Calu3 (cell line): ENCODE data around the gene PRKRA. TPM values are rescaled to one million over a fixed set of nuclear protein-coding genes. Genes with fewer than 3 reads are reported as not detected.

Experiments
- Bru-seq: library from RNA; stranded (reverse); fragments of 400-500 nt; gene quantifications from one replicate; lab custom pipeline; 2021; lab: Mats Ljungman, UMichigan
- BruChase-seq, 2 experiments: library from RNA; stranded (reverse); fragments of 400-500 nt; gene quantifications; one replicate each; lab custom pipeline; 2021; lab: Mats Ljungman, UMichigan
- BruUV-seq: library from RNA; stranded (reverse); fragments of 400-500 nt; replicated peaks from 2 replicates; lab custom pipeline; 2021; lab: Mats Ljungman, UMichigan
- CTCF ChIA-PET: fragments of 300-600 bp; sonication (Branson Sonifier 250); formaldehyde crosslinking; loops from one replicate; lab custom pipeline; 2022; ENCODE audit warnings: antibody characterized with exemption; lab: Charles Lee
- DNase-seq: peaks from one replicate; pipeline ENCODE4 v3.0.0; 2022
- H3K27ac Mint-ChIP-seq: one replicate; pipeline ENCODE4 v1.8.0; 2022; ENCODE audit warnings: mixed read lengths; ENCODE audit not compliant: unreplicated experiment
- H3K27me3 Mint-ChIP-seq: one replicate; pipeline ENCODE4 v1.8.0; 2022; ENCODE audit warnings: mixed read lengths; ENCODE audit not compliant: unreplicated experiment
- H3K36me3 Mint-ChIP-seq: one replicate; pipeline ENCODE4 v1.8.0; 2022; ENCODE audit warnings: mild to moderate bottlenecking, moderate library complexity, mixed read lengths; ENCODE audit not compliant: insufficient read depth, unreplicated experiment
- H3K4me1 Mint-ChIP-seq: one replicate; pipeline ENCODE4 v1.8.0; 2022; ENCODE audit warnings: mild to moderate bottlenecking, low read depth, mixed read lengths; ENCODE audit not compliant: unreplicated experiment
- H3K4me3 Mint-ChIP-seq: one replicate; pipeline ENCODE4 v1.8.0; 2022; ENCODE audit warnings: mild to moderate bottlenecking, low read depth, moderate library complexity, mixed read lengths; ENCODE audit not compliant: unreplicated experiment
- H3K9me3 Mint-ChIP-seq: one replicate; pipeline ENCODE4 v1.8.0; 2022; ENCODE audit warnings: low read depth, mixed read lengths; ENCODE audit not compliant: unreplicated experiment
- CTCF ChIP-seq: fragments of 200-600 bp; IDR thresholded peaks from one replicate; pipeline ENCODE4 v1.8.0; 2022; ENCODE audit warnings: antibody characterized with exemption; ENCODE audit not compliant: unreplicated experiment
- intact Hi-C: fragments of 100-400 bp; cut with micrococcal nuclease; formaldehyde crosslinking; loops from one replicate; pipeline ENCODE4 v1.10.0; 2022; ENCODE audit not compliant: unreplicated experiment
- long read RNA-seq: library from polyadenylated mRNA; stranded (forward); transcript quantifications from one replicate; pipeline ENCODE4 v2.0.0, GENCODE V29; 2022
- total RNA-seq: library from RNA; stranded (reverse); gene quantifications from 2 replicates; pipeline ENCODE4 v1.2.3, GENCODE V29; 2022

The PRKRA gene
- total RNA-seq (50.0 and 53.2 TPM in 2 replicates), Bru-seq, nascent RNA (percentile 88 among the genes with signal in this experiment), BruChase-seq, experiment 1, labeled RNA remaining after a 6-hour chase (percentile 86 among the genes with signal in this experiment), BruChase-seq, experiment 2, labeled RNA remaining after a 2-hour chase (percentile 85 among the genes with signal in this experiment)
- long read RNA-seq, transcript PRKRA-203 (7 exons, 1,344 nt), result minor isoform, 6 of 103 reads
- long read RNA-seq, transcript PRKRA-201 (8 exons, 1,826 nt), result major isoform, 77 of 103 reads
- long read RNA-seq, partial matches to known transcripts, result 6 of 103 reads
- long read RNA-seq, other reads (novel, unspliced or antisense), result 14 of 103 reads

- intact Hi-C loops, result loop anchor here (2.0 kb wide), 1 partner anchor 72 kb away; no protein-coding TSS in a partner anchor
- Mint-ChIP-seq H3K4me1 (peaks cover 21% of the 10 kb centered on the region), H3K36me3 (peaks cover 44% of the 10 kb centered on the region), H3K27ac (peak within 1 kb of the TSS; percentile 99), H3K9me3 (no peaks in the 10 kb centered on the region), H3K27me3 (no peaks in the 10 kb centered on the region), H3K4me3 (peak within 1 kb of the TSS; percentile 90)
- BruUV-seq, result no TSS peak
- TF ChIP-seq CTCF, result no peak
- DNase-seq, result peak; percentile 99
- CTCF ChIA-PET, result interaction anchor here (0.6 to 2.3 kb wide), 5 partner anchors 17 to 289 kb away, joined by 3 to 10 read pairs (median 4); partner anchors contain the start of gene FKBP7
Observed at GRCh38 chr2:178450774-178451525, at the start of gene PRKRA, which contains the start of gene PJVK. Gene PRKRA, minus strand, starts transcription at chr2:178451175. Its CDS starts 145 bp downstream, at chr2:178451030. Gene PJVK, plus strand, starts transcription at chr2:178451378. Its CDS starts 2,032 bp downstream, at chr2:178453410.

- Mint-ChIP-seq H3K27me3 (no peaks in the 10 kb centered on the region), H3K36me3 (peaks cover 27% of the 10 kb centered on the region), H3K27ac (no peak overlapping the region), H3K4me1 (no peaks in the 10 kb centered on the region), H3K9me3 (no peaks in the 10 kb centered on the region), H3K4me3 (no peak overlapping the region)
- no peak for DNase-seq
- BruUV-seq, result no TSS peak
- no peak for TF ChIP-seq CTCF
- CTCF ChIA-PET, result no interaction called here
- intact Hi-C loops, result no loop called here
Observed at GRCh38 chr2:178499640-178500039, 48.7 kb upstream of the PRKRA start.

- H3K9me3 Mint-ChIP-seq, result no peaks in the 10 kb centered on the region
- H3K4me1 Mint-ChIP-seq, result no peaks in the 10 kb centered on the region
- no peak for DNase-seq
- H3K36me3 Mint-ChIP-seq, result peaks cover 29% of the 10 kb centered on the region
- no peak overlapping the region for H3K27ac Mint-ChIP-seq
- H3K4me3 Mint-ChIP-seq, result no peak overlapping the region
- H3K27me3 Mint-ChIP-seq, result no peaks in the 10 kb centered on the region
- TF ChIP-seq CTCF, result no peak
- intact Hi-C loops, result no loop called here
- BruUV-seq, result no TSS peak
- CTCF ChIA-PET, result no interaction called here
Observed at GRCh38 chr2:178498137-178498536, 47.2 kb upstream of the PRKRA start.

- TF ChIP-seq CTCF, result no peak
- H3K9me3 Mint-ChIP-seq, result no peaks in the 10 kb centered on the region
- CTCF ChIA-PET, result no interaction called here
- H3K4me3 Mint-ChIP-seq, result no peak overlapping the region
- no TSS peak for BruUV-seq
- H3K36me3 Mint-ChIP-seq, result peaks cover 22% of the 10 kb centered on the region
- no peaks in the 10 kb centered on the region for H3K4me1 Mint-ChIP-seq
- intact Hi-C loops, result no loop called here
- H3K27ac Mint-ChIP-seq, result no peak overlapping the region
- no peaks in the 10 kb centered on the region for H3K27me3 Mint-ChIP-seq
- DNase-seq, result no peak
Observed at GRCh38 chr2:178496049-178496448, 45.1 kb upstream of the PRKRA start.
